HG03108 (cell line): ENCODE data around the gene TCAP.

Source experiments
- ATAC-seq: cut with Tn5 transposase; IDR thresholded peaks from one replicate; pipeline ENCODE4 v1.9.1; 2021; ENCODE audit warnings: moderate library complexity; ENCODE audit not compliant: unreplicated experiment

The TCAP gene, protein sequence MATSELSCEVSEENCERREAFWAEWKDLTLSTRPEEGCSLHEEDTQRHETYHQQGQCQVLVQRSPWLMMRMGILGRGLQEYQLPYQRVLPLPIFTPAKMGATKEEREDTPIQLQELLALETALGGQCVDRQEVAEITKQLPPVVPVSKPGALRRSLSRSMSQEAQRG

DNA sequence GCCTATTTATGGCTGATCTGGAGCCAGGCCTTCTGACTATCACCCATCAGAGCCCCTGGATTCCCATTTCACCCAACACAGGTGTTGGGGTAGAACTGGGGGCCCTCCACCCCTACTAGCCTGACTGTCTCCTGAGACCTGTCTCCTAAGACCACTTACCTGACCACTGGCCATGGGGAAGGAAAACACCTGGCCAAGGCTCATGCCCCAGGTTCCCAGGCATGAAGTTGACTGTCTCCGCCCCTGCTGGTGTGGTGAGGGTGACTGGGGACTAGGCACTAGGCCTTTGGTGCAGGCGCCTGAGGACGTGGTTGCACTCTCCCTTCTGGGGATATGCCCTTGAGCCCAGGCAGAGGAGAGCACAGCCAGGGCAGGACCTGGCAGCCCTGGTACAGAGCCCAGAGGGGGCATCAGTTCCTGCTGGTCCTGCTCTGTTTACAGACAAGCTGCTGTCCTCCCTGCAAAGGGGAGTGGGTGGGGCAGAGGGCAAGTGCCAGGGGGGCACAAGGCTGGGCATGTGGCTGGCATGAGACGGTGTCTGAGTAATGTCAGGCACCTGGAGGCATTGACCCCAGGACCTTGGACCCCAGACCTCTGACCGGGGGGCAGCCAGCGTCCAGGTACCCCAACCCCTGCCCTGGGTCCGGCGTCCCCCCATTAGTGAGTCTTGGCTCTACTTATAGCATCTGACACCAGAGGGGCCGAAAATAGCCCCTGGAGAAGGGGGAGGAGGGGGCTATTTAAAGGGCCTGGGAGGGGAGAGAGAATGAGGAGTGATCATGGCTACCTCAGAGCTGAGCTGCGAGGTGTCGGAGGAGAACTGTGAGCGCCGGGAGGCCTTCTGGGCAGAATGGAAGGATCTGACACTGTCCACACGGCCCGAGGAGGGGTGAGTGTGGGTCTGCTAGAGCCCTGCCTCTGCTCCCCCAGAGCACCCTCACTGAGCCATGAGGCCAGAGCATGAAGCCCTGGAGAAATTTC is at the start of gene TCAP:
Gene TCAP (plus strand): TSS at position 769 of the 981 bp plus-strand sequence. CDS start 11 bp downstream, at position 780.
- no peak for ATAC-seq

DNA sequence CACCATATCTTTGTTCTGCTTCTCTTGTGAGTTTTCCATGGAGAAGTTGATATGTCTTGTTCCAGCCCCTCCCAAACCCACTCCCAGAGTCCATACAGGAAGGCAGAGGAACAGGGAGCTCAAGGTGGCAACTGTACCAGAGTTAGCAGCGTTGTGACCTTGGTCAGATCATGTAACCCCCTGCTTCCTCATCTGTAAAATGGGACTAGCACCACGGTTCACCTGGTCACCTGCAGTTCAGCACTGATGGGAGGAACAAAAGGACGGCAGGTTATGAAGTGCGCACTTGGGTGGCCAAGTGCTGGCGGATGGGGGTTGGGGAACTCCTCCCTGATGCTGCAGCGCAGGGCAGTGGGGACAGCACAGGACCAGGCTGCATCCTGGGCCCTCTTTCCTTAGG is 49.7 kb upstream of the TCAP start:
- no peak for ATAC-seq

DNA sequence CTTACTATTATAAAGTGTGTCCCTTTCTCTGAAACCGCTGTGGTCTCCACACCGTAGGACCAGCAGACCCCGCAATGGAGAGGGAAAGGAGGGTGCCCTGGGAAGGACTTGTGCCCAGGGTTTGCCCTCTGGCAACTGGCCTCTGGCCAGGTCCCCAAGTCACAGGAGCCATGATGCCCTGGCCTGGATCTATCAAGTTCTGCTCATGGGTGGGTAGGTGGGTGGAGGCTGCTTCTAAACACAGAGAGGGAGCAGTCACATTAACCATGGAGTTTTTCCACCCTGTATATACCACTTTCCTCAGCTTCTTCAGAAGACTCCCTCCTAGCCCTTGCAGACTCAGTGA is 48.1 kb upstream of the TCAP start:
- ATAC-seq: no peak

DNA sequence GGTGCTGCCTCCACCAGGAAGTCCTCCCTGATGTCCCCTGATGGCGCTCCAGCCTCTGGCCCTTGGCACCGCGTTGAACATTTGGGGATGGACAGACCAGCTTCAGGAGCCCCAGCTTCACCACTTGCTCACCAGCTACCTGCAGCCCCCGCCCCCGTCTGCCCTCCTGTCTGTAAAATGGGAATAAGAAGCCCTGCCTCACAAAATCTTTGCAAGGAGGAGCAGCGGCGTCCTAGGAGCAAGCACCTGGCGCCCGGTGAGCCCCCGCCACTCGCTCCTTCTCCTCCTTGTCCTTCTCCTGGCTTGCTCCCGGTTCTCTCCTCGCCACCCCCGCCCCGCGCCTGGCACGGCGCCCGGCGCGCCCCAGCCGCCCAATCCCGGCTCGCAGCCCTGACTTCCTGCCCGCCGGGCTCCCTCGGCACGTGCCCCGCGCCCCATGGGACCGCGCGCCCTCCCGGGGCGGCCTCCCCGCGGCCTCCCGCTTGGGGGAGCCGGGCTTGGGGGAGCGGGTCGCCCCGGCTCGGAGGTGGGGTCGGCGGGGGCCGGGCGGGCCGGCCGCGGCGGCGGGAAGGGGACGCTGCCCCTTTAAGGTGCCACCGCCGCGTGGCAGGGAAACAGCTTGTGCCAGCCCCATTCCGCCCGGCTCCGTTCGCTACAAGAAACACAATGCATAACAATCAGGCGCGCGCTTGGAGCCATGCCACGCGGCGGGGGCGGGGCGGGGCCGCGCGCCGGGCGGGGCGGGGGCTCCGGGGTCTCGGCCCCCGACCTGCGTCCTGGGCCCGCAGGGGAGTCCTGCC is 47.5 kb upstream of the TCAP start:
- ATAC-seq: no peak

DNA sequence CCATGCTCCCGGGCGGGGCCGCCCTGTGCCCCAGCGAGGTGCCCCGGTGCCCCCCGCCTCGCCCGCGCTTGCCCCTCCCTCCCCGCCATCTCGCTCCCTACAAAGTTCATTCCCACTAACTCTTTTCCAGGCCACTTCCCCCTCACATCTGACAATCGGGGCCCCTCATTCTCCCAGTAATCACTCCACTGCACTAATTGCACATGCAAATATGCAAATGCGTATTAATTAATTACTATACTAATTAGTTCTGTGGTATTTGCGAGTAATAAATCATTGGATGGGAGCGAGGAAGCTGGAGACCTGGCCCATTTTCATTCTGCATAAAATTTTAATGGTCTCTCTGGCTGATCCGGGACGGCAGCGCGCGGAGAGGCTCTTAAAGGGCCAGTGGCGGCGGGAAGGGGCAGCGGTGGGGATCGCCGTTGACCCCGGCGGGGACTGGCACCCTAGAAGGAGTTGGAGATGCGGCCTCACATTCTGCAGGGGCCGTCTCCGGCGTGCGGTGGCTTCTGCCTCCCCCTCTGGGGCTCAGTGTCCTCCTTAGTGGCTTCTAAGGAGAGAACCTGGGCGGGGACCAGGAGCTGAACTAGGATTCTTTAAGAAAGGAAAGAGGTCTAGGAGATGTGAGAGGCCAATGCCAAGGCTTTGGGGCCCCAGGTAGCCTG is 46.8 kb upstream of the TCAP start:
- ATAC-seq: no peak

DNA sequence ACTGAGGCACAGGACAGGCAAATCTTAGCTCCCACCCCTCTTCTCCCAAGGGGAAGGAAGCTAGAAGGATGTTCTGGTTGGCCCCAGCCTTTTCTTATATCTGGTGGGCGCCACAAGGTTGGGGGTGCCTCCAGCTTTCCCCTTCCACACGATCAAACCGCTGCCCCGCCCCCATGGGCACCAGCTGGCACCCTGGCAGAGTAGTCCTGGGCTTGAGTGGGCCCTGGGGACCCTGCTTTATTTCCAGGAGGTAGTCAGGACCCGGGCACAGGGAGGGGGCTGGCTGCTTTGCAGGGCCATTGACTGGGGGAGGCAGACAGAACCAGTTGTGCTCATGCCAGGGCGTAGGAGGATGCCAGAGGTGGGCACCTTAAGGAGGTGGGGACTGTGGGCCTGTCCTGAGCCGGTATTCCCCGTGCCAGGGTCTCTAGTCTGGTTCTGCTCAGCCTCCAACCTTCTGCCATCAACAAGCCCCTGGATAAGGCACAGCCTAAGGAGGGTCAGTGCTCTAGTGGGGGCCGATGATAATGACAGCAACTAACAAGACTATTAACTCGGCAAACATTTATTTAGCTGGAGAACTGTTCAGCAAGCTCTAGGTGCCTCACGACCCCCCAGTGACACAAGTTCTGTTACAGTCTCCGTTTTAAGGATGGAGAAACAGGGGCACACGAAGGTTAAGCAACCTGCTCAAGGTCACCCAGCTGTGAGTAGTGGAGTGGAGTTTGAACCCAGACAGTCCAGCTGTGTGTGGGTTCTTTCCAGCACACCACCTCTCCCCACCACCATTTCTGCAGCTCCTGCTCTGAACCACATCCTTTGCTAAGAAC is 46.0 kb upstream of the TCAP start:
- ATAC-seq: no peak

DNA sequence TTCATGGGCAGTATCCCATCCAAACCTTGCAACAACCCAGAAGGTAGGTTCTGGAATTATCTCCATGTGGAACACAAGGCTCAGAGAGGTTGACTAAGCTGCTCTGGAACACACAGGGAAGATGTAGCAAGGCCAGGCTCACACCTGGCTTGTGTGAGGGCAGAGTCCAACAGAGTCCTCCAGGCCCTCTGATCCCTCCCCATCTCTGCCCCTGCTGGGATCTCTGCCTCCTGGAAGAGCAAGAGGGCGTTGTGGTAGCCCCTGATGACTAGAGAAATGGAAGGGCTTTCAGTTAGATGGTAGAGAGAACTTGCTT is 45.4 kb upstream of the TCAP start:
- ATAC-seq: no peak

DNA sequence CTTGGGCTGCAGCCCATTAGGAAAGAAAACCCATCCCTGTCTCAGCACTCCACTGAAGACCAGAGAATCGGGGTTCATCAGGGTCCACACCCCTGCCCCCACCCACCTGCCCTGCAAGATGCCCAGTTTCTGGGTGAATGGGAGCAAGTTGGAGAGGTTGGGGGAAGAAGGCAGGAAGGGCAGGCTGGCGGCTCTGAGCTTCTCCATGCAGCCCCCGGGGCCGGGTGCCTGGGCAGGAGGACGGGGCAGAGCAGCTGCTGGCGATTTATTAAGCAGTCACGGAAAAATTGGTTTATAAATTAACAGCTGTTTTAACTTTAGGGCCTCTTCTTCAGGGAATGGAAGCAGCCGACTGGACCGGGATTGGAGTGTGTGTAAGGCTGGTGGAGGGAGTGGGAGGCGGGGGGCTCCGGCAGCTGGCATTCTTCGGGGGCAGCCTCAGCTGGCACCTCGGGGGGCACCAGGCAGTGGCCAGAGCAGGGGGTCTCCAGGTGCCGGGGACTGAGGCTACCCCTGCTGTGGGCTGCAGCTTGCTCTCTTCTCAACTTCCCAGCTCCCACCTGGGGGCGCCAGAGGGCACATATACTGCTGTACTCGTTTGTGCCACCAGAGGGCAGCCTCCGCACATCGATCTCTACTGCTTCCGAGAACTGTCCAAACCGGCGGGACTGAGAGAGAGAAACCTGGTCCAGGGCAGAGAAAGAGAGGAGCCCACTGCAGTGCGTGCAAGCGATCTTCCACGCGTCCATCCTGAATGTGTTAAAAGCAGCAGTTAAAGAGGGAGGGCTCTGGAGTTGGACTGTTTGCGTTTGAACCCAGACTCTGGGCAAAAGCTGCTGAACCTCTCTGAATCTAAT is 43.4 kb upstream of the TCAP start:
- ATAC-seq: peak; percentile 44

DNA sequence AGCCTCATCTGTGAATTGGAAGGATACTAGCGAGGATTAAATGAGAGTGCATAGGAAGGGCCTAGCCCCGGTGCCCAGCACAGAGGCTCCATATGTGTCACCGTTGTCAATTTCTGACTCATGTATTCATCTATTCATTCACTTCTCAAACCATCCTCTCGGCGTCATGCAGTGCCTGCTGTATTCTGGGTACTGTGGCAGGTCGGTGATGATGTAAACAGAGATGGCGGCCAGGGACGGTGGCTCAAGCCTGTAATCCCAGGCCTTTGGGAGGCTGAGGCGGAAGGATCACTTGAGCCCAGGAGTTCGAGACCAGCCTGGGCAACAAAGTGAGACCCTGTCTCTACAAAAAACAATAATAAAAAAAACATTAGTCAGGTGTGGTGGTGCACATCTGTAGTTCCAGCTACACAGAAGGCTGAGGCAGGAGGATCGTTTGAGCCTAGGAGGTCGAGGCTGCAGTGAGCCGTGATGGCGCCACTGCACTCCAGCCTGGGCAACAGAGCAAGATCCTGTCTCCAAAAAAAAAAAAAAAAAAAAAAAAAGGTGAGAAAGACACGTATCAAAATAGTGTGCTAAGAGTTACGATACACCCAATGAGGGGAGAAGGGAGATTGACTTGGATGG is 42.7 kb upstream of the TCAP start:
- ATAC-seq: peak; percentile 21

DNA sequence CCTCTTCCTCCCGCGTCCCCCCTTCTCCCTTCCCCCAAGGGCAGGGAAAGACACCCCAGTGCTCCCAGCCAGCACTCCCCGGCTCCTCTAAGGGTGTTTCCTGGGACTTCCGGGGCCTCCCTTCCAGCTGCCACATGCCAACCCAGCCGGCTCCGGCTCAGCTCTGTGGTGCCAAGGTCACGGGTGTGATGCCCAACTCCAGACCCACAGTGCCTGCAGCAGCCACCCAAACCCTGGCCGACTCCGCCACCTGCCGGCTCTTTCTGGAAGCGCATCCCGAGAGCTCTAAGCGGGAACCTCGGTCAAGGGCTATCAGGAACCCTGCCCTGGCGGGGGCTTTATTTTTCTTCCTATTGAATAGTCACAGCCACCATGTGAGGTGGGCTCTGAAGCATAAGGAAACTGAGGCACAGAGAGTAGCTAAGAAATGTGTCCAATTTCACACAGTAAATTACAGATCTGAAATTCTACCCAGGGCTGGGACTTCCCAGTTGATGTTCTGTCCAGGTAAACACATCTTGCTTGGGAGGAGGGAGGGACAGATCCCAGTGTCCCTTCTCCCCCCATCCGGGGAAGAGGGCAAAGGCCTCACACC is 41.7 kb upstream of the TCAP start:
- peak; percentile 48 for ATAC-seq

DNA sequence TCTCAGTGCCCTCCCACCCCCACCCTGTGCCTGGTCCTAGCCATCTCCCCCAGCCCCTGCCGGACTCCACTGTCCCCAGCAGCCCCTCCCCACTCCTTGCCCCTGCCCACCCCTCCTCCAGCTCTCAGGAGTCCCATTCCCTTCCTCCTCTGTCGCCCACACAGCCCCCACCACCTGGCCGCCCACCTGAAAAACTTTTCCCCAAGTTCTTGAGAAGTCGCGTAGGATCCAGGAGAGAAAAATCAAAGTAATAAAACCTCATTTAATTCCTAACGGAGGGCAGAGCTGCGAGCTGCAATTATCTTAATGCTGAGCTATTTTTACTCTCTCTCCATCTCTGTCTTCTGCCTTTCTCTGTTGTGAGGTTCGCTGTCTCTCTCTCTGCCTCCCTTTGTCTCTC is 40.8 kb upstream of the TCAP start:
- ATAC-seq: no peak

DNA sequence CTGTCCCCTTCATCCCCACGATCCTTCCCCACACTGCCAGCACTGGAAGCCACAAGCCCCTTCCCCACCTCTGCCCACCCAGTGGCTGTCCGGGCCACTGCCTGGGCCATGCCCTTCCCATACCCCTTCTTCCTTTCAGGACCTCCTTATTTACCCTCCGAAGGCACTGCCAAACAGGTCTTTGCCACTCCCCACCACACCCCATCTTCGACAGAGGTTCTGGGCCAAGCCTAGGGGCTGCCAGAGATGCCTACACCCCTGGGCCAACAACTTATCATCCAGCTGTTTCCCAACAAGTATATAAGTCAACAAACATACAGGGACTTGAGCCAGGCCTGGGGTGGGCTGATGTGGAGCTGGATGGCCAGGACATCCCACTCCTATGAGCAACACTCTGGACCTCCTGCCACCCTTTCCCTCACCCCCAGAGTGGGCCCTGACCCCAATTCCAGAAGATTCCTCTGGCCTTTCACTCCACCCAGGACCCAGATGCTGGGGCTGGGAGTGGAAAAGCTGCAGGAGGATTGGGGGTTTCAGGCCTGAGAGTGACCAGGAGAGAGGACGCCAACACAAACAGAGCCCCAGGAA is 39.9 kb upstream of the TCAP start:
- no peak for ATAC-seq

DNA sequence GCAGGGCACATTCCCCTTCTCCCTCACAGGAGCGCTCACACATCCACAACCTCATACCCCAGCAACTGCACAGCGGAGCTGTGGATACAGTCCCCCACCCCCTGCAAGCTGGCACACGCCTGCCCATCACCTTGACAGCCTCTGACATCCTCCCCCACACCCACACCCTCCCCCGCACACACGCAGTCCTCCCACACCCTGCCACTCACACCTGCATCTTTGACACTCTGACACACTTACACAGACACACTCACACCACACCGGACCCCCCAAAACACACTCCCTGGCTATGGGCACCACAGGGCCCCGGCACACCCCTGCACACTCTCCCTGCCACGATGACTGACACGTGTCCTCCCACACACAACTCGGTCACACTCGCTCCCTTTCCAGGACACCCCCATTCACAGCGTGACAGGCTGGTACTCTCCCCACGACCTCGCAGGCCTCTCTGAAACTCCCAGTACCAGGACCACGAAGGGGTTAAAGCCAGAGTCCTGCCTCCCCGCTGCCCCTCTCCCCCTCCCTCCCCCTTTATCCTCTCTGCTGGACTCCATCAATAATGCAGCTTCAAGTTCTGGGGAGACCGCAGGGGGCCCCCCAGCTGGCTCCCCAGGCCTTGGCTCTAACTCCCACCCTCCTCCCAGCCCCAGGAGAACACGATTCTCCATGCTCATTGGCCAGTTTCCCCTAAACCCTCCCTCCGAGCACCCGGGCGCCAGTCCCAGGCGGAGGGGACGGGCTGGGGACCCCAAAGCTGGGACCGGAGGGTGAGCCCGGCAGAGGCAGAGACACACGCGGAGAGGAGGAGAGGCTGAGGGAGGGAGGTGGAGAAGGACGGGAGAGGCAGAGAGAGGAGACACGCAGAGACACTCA is 38.7 kb upstream of the TCAP start, which contains the start of gene PPP1R1B:
Gene PPP1R1B (plus strand): TSS at position 782 of the 876 bp plus-strand sequence. CDS start 441 bp downstream, outside the sequence.
- ATAC-seq: no peak

DNA sequence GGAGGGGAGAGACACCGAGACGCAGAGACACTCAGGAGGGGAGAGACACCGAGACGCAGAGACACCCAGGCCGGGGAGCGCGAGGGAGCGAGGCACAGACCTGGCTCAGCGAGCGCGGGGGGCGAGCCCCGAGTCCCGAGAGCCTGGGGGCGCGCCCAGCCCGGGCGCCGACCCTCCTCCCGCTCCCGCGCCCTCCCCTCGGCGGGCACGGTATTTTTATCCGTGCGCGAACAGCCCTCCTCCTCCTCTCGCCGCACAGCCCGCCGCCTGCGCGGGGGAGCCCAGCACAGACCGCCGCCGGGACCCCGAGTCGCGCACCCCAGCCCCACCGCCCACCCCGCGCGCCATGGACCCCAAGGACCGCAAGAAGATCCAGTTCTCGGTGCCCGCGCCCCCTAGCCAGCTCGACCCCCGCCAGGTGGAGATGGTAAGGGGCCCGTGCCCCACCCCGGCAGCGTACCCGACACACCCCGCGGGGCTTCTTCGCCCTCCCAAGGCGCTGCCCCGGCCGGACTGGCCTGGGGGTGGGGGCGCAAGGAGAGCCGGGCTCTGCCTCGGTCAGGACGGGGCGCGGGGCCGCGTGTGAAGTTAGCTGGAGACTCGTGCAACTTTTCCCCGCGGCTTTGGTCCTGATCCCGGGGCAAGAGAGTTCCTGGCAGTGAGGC is 38.0 kb upstream of the TCAP start:
- no peak for ATAC-seq

DNA sequence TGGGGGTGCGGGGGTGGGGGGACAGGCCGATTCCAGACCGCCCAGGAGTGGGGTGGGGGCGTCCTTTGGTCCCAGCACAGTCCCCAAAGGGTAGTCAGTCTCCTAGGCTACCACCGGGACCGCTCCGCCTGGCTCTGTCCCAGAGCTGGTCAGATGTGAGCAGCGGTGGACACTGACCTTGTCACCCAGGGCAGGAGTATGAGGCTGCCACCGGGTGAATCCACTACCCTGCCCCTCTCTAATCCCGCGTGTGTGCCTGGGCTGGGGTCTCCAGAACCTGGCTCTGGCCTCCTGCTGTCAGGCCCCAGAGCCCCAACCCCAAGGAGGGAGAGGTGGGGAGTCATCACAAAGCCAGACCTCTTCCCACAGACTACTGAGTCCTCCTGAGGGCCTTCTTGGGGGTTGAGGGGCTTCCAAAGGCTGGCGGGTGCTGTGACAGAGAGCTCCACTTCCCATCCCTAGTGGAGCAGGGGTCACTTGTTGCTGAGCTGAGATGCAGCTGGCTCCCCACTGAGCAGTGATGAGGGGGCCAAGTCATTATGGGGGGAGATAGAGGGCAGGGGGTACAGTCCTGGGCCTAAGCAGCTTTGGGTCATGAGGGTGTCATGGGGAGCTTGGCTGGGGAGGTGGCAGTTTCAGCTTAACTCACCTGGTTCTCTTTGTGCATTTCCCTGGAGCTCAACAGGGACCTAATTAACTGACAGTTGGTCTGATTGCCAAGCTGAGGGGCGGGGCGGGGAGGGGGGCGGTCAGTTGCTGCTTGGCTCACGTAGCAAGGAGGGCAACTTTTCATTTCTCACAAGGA is 37.2 kb upstream of the TCAP start:
- ATAC-seq: no peak
